IPS-11a (cell line): Measurements from ENCODE around the gene PERCC1.
"Not testable (repeated sequence)": the region's sequence is repeated elsewhere in the genome, so short reads cannot be mapped to it uniquely, and the experiment has no call there.

Experiments used
- H3K4me3 ChIP-seq: one replicate; pipeline ENCODE4 v1.5.1; 2013; ENCODE audit warnings: low read depth, low read length, control low read depth

Gene PERCC1

DNA sequence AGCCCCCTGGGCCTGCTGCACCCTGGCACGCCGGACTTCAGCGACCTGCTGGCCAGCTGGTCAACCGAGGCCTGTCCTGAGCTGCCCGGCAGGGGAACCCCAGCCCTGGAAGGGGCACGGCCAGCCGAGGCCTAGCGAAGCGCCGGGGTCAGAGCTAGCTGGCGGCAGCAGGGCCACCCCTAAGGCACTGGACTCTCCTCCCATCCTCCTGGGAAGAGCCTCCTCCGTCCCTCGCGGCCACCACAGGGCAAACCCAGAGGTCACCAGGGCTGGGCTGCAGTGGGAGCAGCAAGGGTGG, 2.3 kb downstream of the PERCC1 start:
- H3K4me3 ChIP-seq: no peak overlapping the region

DNA sequence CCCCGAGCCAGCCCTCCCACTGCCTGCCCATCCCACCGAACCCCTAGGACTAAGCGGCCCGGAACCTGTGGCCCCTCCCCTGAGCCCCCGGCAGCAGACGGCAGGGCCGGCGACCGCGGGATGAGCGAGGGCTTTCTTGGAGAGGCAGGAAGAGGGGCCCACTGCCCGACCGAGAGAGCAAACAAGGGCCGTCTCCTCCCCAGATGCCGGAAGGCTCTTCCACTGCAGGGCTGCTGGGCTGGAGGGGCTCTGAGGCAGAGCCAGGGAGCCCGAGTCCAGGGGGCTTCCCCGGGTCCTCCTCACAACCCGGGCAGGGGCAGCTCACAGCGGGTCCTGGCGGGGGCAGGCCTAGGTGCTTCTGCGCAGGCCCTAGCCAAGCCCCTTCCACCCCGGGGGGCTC, 2.9 kb downstream of the PERCC1 start:
- H3K4me3 ChIP-seq: no peak overlapping the region

DNA sequence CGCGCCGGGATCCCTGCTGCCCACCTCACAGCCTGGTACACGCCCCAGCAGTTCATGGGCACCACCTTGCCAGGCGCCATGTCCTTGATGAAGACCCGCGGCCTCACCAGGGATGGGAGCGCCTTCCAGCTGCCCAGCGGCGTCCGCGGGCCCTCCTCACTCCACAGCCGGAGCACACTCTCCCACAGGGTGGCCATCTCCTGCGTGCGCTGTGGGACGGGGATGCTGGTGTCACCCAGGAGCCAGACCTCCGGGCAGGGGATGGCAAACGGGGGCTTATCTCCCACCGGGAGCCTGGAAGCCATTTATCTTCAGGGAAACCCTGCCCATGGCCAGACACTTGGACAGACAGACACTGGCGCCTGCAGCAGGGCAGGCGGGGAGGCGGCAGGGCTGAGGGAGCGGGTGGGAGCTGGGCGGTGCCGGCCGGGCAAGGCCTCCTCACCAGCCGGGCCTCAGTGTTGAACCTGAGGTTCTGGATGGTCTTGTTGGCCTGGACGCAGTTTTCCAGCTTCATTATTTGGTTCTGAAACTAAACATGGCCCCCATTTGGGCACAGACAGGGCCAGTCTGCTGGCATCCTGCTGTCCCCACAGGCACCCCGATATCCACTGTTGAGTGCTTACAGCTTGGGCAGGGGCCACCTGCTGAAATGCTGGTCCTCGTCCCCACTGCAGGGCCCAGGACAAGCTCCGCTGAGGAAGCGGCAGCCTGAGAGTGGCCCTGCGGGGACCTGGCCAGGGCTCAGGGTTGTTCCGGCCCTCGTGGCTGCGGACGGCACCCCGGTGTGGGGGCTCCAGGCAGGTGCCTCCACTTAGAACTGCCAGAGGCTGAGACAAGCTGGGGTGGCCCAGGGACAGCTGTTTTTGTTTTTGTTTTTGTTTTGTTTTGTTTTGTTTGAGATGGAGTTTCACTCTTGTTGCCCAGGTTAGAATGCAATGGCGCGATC, 4.0 kb downstream of the PERCC1 start:
- H3K4me3 ChIP-seq: no peak overlapping the region

DNA sequence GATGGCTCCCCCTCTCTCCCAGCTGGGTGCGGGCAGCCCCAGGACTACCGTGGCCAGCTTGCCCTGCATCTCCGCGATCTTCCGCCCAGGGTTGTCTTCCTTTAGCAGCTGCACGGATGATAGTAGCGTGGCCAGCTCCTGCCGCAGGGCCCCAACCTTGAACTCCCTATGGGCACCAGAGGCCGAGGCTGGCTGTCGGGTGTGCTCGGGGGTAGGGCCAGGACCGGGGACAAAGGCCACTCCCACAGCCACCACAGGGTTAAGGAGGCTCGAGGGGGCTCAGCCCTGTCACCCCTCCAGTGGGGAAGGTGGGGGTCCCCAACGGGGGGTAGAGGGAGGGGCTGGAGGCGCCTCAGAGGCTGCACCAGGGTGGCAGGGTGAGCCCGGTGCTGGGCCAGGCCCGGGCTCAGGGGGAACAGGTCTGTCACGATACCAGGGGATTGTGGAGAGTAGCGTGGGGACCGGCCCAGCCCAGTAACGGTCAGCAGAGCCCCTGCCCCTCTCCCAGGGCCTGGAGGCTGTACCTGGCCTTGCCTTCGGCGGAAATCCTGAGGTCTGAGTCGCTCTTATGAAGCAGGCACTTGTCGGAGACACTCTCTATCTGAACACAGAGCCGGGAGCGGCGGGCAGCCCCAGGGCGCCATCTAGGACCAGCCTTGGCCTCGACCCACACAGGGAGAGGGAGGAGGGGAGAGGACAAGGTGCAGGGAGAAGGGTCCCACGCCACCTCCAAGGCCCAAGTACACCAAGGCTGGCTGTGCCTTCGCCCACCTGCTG, 5.2 kb downstream of the PERCC1 start:
- H3K4me3 ChIP-seq: no peak overlapping the region

DNA sequence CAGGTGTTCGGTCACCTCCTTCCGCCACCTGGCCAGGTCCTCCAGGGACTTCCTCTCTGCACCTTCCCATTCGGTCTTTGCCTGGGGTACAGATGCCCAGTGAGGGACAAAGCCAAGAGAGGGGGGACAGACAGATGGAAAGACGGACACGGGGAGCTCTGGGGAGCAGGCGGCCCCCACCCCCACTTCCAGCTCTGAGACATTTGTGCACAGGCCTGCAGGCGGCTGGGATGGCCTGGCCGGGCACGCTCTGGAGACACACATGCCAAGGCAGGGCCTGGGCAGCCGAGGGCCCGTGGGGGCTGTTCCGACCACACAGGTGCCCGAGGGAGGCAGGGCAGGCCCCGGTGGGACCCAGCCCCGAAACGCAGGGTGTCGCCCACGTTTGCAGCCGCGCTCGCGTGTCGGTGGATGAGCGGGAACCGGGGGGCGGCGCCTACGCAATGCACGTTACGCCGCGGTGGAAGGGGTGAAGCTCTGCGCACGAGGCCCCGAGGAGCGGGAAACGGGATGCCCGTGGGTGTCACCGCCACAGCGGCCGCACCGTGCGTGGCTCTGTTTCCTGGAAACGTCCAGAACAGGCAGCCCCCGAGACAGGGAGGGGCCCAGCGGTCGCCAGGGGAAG, 6.0 kb downstream of the PERCC1 start:
- no peak overlapping the region for H3K4me3 ChIP-seq

DNA sequence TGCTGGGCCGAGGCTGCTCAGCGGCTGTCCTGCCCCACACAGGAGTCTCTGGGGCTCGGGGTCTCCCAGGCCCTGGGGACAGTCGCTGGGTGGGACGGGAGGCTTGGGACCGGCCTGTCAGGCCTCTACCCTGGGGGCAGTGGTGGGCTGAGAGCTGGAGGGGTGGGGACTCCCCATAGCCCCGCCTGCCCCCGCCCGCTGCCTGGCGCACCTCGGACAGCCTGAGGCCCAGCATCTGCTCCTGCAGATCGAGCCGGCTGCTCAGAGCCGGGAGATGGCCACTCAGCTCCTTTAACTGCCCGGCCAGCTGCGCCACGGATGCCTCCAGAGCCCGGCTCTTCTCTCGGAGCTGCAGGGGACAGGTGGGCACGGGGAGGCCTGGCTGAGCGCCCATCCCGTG, 6.7 kb downstream of the PERCC1 start:
- H3K4me3 ChIP-seq: no peak overlapping the region

DNA sequence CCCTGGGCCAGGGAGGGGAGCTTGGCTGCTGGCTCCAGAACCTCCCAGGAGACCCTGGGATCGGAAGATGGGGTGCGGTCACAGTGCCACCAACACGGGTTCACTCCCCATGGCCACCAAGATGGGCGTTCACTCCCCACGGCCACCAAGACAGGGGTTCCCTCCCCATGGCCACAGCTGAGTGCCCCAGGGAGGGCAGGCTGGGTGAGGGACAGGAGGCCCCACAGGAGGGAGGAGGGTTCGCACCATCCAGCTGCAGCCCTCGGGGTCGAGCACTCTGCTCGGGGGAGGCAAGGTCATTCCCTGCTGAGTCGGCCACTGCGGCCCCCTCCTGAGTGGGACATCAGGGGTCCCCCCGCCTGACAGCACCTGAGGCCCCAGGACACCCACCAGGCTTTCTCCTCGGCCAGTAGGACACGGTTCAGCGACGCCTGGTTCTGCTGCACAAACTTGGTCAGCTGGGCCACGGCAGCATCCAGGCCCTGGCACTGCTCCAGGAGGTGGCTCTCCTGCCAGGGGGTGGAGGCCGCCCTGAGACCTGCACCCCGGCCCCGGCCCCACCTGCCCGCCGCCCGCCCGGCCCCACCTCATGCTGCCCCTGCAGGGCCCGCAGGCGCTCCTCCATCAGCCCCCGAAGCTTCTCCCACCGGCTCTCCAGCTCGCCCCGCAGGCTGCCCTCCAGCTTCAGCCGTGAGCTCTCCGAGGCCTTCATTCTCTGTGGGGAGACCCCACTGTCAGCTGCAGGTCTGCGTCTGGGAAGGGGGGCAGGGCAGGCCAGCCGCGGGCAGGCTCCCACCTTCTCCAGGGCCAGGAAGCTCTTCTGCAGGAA, 7.6 kb downstream of the PERCC1 start:
- no peak overlapping the region for H3K4me3 ChIP-seq

DNA sequence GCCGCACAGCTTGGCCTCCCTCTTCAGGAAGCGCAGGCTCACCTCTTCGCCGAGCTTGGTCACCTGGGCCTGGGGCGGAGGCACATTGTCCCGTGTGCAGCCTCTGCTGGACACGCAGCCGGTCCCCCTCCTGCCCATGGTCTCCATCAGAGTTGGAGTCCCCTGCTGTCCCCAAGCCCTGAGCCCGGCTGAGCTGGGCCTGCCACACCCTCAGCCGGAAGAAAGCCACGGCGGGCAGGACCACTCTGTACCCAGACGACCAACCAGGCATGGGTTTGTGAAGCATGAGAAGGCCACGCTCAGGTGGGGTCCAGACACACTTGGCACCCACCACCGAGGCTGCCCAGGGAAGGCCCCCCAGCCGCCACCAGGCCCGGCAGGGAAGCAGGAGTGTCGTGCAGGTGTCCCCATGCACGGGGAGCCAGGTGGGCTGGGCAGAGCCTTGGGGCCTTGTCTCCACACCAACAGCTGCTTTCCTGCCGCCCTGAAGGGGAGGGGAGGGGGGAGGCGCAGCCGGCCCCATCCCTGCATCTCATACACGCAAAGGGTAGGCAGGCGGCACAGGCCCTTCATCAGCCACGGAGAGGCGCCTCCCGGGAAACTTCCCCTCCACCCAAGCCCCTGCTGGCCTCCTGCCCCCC, 8.3 kb downstream of the PERCC1 start:
- H3K4me3 ChIP-seq: no peak overlapping the region

DNA sequence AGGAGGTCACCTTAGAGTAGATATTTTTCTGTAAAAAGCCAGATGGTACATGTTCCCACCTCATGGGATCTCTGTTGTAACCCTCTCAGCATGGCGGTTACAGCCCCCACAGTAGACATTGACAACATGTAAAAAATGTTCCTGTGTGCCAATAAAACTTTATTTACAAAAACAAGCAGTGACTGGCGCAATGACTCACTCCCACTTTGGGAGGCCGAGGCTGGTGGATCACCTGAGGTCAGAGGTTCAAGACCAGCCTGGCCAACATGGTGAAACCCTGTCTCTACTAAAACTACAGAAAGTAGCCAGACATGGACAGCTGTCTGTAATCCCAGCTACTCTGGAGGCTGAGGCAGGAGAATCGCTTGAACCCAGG, 8.8 kb downstream of the PERCC1 start:
- H3K4me3 ChIP-seq: not testable (repeated sequence)

DNA sequence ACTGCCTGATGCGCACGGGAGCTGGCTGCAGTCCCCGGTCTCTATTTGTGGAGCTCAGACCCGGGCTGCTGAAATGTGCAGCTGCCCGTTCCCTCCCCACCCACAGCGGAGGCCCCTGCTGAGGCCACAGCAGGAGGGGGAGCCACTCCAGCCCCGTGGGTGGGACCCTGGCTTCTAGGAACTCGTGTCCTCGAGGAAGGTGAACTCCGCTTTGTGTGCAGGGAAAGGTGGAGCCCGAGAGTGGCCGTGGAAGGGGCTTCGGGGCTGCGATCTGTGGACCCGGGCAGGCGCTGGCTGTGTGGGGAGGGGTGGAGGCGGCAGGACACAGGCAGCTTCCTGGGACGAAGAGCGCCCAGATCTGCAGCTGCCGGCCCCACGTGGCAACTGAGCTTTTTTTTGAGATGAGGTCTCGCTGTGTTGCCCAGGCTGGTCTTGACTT, 10.5 kb downstream of the PERCC1 start:
- H3K4me3 ChIP-seq: no peak overlapping the region

DNA sequence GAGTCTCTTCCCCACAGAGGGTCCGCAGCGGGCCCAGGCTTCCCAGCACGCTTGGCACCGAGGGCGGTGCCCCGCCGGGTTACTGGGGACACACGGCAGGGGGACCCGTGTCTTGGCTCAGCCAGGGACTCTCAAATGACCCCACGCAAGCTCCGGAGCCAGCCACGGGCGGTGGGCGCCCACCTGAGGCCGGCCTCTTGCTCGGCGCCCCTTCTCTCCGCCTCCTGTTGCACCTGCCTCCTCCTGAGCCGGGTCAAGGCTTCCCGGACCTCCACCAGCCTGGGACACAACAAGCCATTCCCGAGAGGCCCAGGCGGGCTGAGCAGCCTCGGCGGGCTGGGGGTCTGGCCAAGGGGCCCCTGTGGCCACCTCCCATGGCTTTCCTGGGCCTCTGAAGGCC, 11.8 kb downstream of the PERCC1 start:
- no peak overlapping the region for H3K4me3 ChIP-seq

DNA sequence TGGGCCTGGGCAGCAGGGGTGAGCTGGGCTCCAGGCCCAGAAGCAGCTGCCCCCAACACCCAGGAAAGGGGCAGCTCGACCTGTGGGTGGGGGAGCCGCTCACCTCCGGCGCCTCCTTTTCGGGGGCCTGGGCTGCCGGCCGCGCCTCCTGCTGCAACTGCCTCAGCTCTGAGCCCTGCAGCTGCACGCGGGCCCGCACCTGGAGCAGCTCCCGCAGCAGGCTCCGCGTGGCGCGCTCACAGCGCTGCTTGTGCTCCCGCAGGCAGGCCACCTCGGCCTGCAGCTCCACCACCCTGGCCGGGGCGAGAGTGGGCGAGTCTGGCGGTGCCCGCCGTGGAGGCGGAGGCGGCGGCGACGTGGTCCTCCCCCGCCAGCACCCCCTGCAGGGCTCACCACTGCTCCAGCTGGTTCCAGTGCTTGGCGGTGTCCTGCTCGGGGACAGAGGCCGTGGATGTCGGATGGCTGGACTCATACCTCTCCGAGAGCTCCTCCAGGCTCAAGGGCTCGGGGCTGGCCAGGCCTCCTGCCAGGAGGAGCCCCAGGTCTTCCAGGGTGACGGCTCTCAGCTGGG, 12.6 kb downstream of the PERCC1 start:
- no peak overlapping the region for H3K4me3 ChIP-seq

DNA sequence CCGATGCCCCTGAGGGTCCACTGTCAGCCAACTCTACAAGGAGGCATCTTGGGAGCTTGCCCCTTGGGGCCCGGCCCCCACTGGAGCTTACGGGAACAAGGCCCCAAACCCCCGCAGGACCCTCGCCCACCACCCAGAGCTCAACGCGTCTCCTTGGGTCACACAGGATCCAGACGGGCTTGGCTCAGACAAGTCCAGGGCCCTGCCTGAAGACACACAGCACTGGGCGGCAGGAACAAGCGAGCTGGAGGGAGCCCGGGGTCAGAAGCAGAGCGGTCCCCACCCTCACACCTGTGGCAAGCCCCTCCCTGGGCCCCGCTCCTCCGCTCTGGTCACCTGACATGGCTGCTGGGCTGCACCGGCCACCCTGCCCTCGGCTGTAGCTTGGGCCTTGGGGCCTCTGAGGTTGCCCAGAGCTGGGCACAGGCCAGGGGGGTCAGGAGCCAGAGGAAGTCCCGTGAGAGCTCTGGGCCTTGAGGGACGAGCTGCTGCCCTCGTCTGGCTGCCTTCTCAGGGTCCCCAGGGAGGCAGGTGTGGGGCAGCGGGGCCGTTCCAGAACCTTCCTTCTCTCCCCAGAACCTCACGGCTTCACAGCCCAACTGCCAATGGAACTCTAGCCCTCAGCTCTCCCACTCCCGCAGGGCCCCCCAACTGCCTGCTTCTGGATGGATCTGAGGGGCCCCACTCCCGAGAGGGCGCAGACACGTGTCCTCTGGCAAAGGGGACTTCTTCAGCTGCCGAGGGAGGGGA, 13.3 kb downstream of the PERCC1 start, which contains the start of gene CCDC154:
Gene CCDC154 (minus strand): TSS at position 577 of the 750 bp plus-strand sequence. CDS start 234 bp downstream, at position 343.
- no peak within 1 kb of the TSS for H3K4me3 ChIP-seq

DNA sequence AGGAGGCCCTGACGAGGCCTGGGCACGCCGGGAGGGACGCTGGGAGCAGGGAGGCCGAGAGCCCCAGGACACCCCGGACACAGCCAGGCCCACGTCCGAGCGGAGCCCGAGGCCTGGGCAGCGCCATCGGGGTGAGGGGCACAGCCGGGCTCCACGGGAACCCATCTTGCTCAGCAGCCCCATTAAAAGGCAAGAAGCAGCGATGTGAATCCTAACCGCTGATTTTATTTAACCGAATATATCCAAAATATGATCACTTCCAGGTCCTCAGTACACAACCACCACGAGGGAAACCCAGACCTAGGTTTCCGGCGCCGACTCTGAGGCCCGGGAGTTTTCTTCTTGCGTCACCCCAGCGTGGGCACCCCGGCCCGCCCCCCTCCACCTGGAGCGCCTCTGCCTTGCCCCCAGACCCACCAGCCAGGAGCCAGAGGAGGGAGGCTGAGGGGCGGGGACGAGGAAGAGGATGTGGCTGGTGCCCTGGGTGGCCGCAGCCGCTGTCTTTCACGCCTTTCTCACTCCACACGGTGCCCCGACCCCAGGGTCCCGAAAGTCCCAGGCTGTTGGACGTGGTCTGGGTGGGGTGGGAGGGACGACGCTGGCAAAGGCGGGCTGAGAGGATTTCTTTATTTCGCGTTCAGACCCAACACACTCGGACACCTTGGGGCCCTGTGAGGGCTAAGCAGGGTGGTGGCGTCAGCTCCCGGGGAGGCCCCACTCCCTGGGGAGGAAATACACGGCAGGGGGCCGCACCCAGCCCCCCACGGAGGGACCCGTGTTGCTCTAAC, 14.0 kb downstream of the PERCC1 start:
- no peak overlapping the region for H3K4me3 ChIP-seq

DNA sequence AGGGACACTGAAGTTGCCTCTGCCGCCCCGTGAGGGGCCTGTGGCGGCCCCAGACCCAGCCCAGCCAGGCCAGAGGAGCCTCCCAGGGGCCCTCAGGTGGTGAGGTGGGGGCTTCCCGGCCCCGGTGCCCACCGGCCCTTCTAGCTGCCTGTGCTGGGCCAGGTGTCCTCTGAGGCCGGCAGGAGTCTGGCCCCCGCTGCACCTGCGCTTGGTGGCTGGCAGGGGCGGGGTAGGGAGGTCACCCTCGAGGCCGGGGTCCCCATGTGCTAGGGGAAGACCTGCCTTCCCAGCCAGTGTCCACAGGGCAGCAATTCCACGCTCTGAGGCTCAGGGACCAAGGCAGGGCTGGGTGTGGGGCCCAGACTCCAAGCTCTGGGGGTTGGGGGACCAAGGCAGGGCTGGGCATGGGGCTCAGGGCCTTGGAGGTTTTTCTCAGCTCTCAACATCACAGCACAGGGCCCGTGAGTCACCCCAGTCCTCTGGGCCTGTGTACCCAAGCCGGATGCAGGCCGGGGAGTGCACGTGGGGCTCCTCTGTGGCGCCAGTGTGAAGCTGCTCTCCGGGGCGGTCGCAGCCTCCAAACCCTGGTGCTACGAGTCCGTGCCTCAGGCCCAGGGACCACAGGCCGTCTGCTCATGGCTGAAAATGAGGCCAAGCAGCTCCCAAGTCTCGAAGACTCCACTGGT, 14.8 kb downstream of the PERCC1 start:
- H3K4me3 ChIP-seq: no peak overlapping the region

DNA sequence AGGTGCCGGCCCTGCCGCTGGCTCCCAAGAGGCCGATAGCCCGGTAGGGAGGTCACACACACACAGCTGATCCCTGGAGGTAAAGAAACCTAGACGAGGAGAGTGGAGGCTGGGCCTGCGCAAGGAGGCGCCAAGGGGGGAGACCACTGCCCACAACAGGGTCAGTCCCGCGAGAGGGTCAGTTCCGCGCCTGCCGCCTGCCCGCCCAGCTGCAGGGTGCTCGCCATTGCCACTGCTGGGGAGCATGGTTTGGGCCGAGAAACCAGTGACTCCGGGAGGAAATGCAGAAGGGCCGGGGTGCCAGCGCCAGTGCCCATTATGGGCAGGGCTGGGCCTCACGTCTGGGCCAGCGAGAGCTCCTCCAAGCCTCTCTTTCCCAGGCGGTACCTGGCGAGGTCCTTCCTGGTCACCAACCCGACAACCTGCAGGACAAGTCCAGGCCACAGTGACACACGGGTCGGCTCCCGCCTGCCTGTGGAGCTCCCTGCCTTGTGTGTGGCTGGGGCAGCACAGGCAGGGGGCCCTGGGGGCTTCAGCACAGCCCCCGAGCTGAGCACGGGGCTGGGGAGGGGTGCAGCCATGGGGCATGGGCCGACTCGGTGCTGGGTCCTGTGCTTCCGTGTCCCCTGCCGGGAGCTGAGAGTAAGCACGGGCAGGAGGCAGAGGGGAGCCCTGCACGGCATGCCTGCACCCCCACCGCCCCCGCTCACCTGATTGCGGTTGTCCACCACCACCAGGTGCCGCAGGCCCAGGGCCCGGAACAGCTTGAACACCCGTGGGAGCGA, 15.6 kb downstream of the PERCC1 start:
- no peak overlapping the region for H3K4me3 ChIP-seq

DNA sequence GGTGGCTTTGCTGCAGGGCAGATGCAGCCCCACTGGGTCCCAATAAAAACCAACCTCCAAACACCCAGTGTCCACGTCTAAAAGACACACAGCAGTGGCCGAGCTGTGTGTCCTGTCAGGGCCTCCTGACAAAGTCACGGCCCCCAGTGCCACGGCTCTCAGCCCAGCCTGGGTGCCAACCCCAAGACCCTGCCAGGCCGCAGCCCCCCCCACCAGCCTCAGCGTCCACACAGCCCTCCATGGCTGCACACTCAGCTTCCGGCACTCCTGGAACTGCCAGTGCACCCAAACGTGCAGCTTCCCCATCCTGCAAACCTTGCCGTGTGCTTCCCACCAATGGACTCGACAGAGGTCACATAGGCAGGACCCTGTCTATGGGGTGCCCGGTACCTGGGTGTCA, 17.1 kb downstream of the PERCC1 start:
- H3K4me3 ChIP-seq: no peak overlapping the region
